ENCODE data around the gene TMEM161B.

DNA sequence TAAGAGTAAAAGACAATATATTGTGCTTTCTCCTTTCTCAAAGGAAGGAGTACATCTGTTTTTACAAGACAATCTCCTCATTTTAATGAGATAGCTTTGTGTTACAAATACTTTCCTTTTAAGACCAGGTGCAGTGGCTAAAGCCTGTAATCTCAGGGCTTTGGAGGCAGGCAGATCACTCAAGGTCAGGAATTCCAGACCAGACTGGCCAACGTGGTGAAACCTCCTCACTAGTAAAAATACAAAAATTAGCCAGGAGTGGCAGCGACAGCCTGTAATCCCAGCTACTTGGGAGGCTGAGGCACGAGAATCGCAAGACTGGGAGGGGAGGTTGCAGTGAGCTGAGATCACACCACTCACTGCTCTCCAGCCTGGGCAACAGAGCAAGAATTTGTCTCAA is 11.8 kb downstream of the TMEM161B start:
- TF ChIP-seq GATA2 (IDR thresholded peaks at IDR 0.05; ENCODE audit: low read depth, low read length) = no peak
- no peak for TF ChIP-seq GATA3 (IDR thresholded peaks at IDR 0.05; ENCODE audit: low read depth, low read length)

Data from SH-SY5Y (cell line).